Neural cell (in vitro differentiated cells): ENCODE data around the gene GOLGA2.

ENCODE experiments used
- EP300 ChIP-seq: fragments of 450-650 bp; conservative IDR thresholded peaks from 2 replicates; pipeline ENCODE4 v1.6.1; 2014; ENCODE audit warnings: antibody characterized with exemption, mild to moderate bottlenecking, moderate library complexity; ENCODE audit not compliant: poor library complexity, severe bottlenecking
- EZH2 ChIP-seq: fragments of 200-600, 300-800 bp; shearing (Covaris generic), sonication (generic); IDR thresholded peaks from 2 replicates; pipeline ENCODE4 v1.6.1; 2014; ENCODE audit warnings: antibody characterized with exemption, low read length, borderline replicate concordance, mild to moderate bottlenecking; ENCODE audit not compliant: insufficient read depth, poor library complexity, severe bottlenecking
- POLR2AphosphoS5 ChIP-seq: IDR thresholded peaks from 2 replicates; pipeline ENCODE4 v1.6.1; 2012
- RAD21 ChIP-seq: fragments of 450-650 bp; conservative IDR thresholded peaks from 2 replicates; pipeline ENCODE4 v1.6.1; 2014; ENCODE audit warnings: antibody characterized with exemption, mild to moderate bottlenecking, moderate library complexity
- TAF1 ChIP-seq: IDR thresholded peaks from 2 replicates; pipeline ENCODE4 v1.6.1; 2012; ENCODE audit warnings: low read depth
- TF ChIP-seq, protein P1 (sequence below): fragments of 450-650 bp; IDR thresholded peaks from 2 replicates; pipeline ENCODE4 v1.5.1; 2014; ENCODE audit warnings: antibody characterized with exemption, mild to moderate bottlenecking, moderate library complexity; ENCODE audit not compliant: poor library complexity, severe bottlenecking
- TF ChIP-seq, protein P2 (sequence below): IDR thresholded peaks from 2 replicates; pipeline ENCODE4 v1.6.1; 2012; ENCODE audit warnings: borderline replicate concordance

DNA sequence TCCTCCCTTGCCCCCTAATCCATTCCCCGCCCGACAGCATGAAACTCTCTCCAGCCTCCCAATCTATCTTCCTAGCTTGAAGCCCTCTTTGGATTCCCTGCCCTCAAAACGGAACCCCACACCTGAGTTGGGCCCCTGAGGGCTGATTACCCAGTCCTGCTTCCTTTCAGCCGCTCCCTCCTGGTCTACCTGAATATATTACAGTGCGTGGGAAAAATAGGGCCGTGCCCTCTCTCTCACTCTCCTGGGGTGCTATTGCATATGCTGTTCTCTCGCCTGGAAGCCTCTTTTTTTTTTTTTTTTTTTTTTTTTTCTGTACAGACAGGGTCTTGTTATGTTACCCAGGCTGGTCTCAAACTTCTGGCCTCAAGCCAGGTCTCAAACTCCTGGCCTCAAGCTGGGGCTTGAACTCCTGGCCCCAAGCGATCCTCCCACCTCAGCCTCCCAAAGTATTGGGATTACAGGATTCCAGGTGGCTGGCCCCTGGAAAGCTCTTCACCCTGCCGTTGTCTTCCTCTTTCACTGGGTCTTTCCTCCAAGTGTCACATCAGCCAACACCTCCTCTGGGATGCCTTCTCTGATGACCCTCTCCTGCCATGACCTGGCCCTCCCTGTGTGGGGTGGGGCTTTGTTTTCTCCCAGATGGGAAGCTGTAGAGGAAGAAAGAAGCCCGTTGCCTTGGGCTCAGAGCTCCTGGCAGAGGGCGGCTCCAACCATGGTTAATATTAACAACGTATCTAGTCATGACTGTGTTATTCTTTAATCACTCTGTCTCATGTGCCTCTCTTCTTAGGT is 64.4 kb downstream of the GOLGA2 start:
- TF ChIP-seq, protein P1, sequence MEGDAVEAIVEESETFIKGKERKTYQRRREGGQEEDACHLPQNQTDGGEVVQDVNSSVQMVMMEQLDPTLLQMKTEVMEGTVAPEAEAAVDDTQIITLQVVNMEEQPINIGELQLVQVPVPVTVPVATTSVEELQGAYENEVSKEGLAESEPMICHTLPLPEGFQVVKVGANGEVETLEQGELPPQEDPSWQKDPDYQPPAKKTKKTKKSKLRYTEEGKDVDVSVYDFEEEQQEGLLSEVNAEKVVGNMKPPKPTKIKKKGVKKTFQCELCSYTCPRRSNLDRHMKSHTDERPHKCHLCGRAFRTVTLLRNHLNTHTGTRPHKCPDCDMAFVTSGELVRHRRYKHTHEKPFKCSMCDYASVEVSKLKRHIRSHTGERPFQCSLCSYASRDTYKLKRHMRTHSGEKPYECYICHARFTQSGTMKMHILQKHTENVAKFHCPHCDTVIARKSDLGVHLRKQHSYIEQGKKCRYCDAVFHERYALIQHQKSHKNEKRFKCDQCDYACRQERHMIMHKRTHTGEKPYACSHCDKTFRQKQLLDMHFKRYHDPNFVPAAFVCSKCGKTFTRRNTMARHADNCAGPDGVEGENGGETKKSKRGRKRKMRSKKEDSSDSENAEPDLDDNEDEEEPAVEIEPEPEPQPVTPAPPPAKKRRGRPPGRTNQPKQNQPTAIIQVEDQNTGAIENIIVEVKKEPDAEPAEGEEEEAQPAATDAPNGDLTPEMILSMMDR, result no peak
- TF ChIP-seq TAF1 (no peak), EP300 (no peak), POLR2AphosphoS5 (no peak), RAD21 (no peak), EZH2 (no peak)
- TF ChIP-seq, protein P2, sequence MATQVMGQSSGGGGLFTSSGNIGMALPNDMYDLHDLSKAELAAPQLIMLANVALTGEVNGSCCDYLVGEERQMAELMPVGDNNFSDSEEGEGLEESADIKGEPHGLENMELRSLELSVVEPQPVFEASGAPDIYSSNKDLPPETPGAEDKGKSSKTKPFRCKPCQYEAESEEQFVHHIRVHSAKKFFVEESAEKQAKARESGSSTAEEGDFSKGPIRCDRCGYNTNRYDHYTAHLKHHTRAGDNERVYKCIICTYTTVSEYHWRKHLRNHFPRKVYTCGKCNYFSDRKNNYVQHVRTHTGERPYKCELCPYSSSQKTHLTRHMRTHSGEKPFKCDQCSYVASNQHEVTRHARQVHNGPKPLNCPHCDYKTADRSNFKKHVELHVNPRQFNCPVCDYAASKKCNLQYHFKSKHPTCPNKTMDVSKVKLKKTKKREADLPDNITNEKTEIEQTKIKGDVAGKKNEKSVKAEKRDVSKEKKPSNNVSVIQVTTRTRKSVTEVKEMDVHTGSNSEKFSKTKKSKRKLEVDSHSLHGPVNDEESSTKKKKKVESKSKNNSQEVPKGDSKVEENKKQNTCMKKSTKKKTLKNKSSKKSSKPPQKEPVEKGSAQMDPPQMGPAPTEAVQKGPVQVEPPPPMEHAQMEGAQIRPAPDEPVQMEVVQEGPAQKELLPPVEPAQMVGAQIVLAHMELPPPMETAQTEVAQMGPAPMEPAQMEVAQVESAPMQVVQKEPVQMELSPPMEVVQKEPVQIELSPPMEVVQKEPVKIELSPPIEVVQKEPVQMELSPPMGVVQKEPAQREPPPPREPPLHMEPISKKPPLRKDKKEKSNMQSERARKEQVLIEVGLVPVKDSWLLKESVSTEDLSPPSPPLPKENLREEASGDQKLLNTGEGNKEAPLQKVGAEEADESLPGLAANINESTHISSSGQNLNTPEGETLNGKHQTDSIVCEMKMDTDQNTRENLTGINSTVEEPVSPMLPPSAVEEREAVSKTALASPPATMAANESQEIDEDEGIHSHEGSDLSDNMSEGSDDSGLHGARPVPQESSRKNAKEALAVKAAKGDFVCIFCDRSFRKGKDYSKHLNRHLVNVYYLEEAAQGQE, result no peak
